ENCODE results near the gene C20orf144.

- no peak for TF ChIP-seq CTCF (IDR thresholded peaks at IDR 0.05; ENCODE audit: low read depth, low read length)
- TF ChIP-seq EZH2phosphoT487 (IDR thresholded peaks at IDR 0.05; ENCODE audit: low read depth): no peak
These were observed 17.1 kb upstream of the C20orf144 start for GRCh38 chr20:33645072-33645358.

All from OCI-LY3 (cell line).